Transverse colon (tissue), 4 donors: ENCODE results near the gene TMEM164. TPM values are rescaled to one million over a fixed set of nuclear protein-coding genes. Genes with fewer than 3 reads are reported as not detected.
"Not testable (repeated sequence)": the region's sequence is repeated elsewhere in the genome, so short reads cannot be mapped to it uniquely, and the experiment has no call there.

Experiments
- DNase-seq: peaks from one replicate; pipeline ENCODE4 v3.0.0-alpha.2; 2019
- H3K27ac ChIP-seq, 4 donors: fragments of 200-600 bp; sonication (generic); 2 replicates each; pipeline ENCODE4 v1.5.1; 2016 to 2018; ENCODE audit warnings: inconsistent platforms in 4 of 4
- H3K27me3 ChIP-seq: fragments of 200-600 bp; sonication (generic); 2 replicates; pipeline ENCODE4 v1.5.1; 2017; ENCODE audit warnings: inconsistent platforms
- H3K36me3 ChIP-seq, 4 donors: fragments of 200-600 bp; sonication (generic); 2 replicates each; pipeline ENCODE4 v1.5.1; 2017 to 2019; ENCODE audit warnings: inconsistent platforms in 4 of 4
- H3K4me1 ChIP-seq, 4 donors: fragments of 200-600 bp; sonication (generic); 2 replicates each; pipeline ENCODE4 v1.5.1; 2017 to 2020; ENCODE audit warnings: inconsistent platforms in 4 of 4
- H3K4me3 ChIP-seq, 4 donors: fragments of 200-600 bp; sonication (generic); 1 replicate in 1 of 4; 2 replicates in 3 of 4; pipeline versions ENCODE4 v1.5.1 to v1.6.1; 2017 to 2019; ENCODE audit warnings: inconsistent platforms in 4 of 4
- H3K9me3 ChIP-seq, 2 donors: fragments of 200-600 bp; sonication (generic); 2 replicates each; pipeline ENCODE4 v1.5.1; 2017 to 2019; ENCODE audit warnings: inconsistent platforms in 2 of 2
- EP300 ChIP-seq: sonication (generic); formaldehyde crosslinking; IDR thresholded peaks from one replicate; pipeline ENCODE4 v1.6.1; 2017; ENCODE audit warnings: antibody characterized with exemption, low read depth
- POLR2A ChIP-seq: fragments of 450-650 bp; IDR thresholded peaks from one replicate; pipeline ENCODE4 v1.6.1; 2016; ENCODE audit warnings: antibody characterized with exemption, mild to moderate bottlenecking, moderate library complexity
- POLR2AphosphoS5 ChIP-seq, 3 donors: sonication (generic); formaldehyde crosslinking; IDR thresholded peaks; one replicate each; pipeline ENCODE4 v1.6.1; 2016; ENCODE audit warnings: antibody characterized with exemption in 3 of 3
- WGBS, 2 donors: methylation state at CpG; one replicate each; pipeline ENCODE4 v1.1.5; 2018; ENCODE audit warnings: low coverage in 1 of 2; 5-methylcytosine and 5-hydroxymethylcytosine counted together
- in situ Hi-C, 4 donors: fragments of 200-750 bp; cut with MboI; loops; one replicate each; pipeline versions ENCODE4 v1.15.0 to v1.15.1; 2017; ENCODE audit warnings: low sequenced_read_pairs in 3 of 4, low pct_ligation_motif_present in 1 of 4, low pct_unique_long_range_greater_than_20kb in 1 of 4
- intact Hi-C: fragments of 100-400 bp; cut with DNase I; formaldehyde crosslinking; loops from one replicate; pipeline ENCODE4 v1.15.1; 2023; ENCODE audit warnings: low total_unique reads
- total RNA-seq, 4 donors: library from RNA; depleted of rRNA; stranded (reverse); fragments of >200 nt; gene quantifications; one replicate each; pipeline ENCODE4 v1.1.0, GENCODE V29; 2016
- TF ChIP-seq, protein P1 (sequence below), 5 experiments: fragments of 200-600 bp in 3 of 5; fragments of 450-650 bp in 2 of 5; sonication (generic) in 3 of 5; IDR thresholded peaks; 1 replicate in 2 of 5; 2 replicates in 3 of 5; pipeline ENCODE4 v1.5.1; 2016 to 2017; ENCODE audit warnings: antibody characterized with exemption in 5 of 5, inconsistent platforms in 3 of 5, mild to moderate bottlenecking in 2 of 5, moderate library complexity in 1 of 5

The TMEM164 gene
- total RNA-seq, 4 donors from 2014 or later, result 19.5 to 112 (median 91.3) TPM

DNA sequence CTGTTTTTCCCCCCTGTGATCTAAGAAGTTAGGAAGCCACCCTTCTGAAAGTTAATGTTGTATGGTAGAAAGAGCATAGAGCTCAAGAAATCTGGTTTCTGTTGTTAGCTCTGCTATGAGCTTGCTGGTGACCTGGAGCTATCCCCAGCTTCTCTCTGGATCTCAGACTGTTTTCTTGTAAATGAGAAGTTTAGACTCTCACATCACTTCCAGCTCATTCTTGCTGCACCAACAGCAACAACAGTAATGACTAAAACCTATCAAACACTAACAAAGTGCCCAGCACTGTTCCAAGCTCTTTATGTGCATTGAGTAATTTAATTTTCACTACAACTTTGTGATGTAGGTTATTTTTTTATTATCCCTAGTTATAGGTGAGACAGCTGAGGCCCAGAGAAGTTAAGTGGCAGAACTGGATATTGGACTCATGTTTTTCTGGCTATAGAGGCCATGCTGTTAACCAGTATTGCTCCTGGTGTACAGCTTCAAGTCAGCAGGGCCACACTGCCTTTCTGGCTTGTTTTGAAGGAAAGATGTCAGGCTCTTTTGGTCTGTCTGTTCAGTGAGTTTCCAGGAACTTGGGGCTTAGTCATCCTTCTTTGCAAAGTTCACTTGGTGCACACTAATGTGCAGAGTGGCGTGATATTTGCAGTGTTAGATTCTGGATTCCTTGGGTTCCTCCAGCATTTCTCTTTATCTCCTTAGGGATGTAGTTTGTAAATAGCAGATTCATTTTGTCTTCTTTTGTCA, 27.8 kb upstream of the TMEM164 start:
- Histone ChIP-seq H3K4me3 (no peak overlapping the region), H3K4me1 (no peaks in the 10 kb centered on the region), H3K36me3 (no peaks in the 10 kb centered on the region), H3K27me3 (no peaks in the 10 kb centered on the region), H3K9me3 (no peaks in the 10 kb centered on the region), H3K27ac (no peak overlapping the region)
- intact Hi-C loops, result no loop called here
- no peak for DNase-seq
- WGBS, 2 donors, result 63% methylated on average over 1 of the region's 1 CpG; no CpG with 5 or more reads in 1 of the 2 donors
- TF ChIP-seq POLR2A, result no peak
- TF ChIP-seq POLR2AphosphoS5 (IDR thresholded peaks at IDR 0.05), result no peak
- in situ Hi-C loops, result no loop called here

DNA sequence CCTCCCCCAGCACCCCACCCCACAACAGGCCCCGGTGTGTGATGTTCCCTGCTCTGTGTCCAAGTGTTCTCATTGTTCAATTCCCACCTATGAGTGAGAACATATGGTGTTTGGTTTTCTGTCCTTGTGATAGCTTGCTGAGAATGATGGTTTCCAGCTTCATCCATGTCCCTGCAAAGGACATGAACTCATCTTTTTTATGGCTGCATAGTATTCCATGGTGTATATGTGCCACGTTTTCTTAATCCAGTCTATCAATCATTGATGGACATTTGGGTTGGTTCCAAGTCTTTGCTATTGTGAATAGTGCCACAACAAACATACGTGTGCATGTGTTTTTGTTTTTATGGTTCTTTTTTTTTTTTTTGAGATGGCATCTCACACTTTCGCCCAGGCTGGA, 17.7 kb upstream of the TMEM164 start:
- H3K36me3 ChIP-seq, H3K4me3 ChIP-seq, DNase-seq, intact Hi-C loops, H3K27me3 ChIP-seq, H3K9me3 ChIP-seq, in situ Hi-C loops, H3K4me1 ChIP-seq, H3K27ac ChIP-seq: not testable (repeated sequence)
- 67% methylated on average over 4 of the region's 4 CpGs; no CpG with 5 or more reads in 1 of the 2 donors for WGBS, 2 donors

DNA sequence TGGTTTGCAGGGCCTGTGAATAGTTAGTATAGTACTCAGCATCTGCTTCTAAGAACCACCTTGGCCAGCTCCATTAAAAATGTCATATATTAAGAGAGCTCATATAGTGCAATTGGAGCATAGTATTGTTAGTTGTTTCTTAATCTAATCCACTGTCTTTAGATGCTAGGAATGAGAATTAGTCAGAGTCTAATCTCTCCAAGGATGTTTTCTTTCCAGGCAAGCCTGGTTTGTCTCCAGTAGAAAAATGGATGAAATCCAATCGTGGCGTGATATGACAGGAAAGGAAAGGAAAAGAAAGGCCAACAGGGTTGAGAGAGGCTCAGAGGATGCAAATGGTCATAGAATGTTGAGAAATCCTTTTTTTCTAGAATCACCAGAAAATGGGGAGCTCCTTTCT, 15.0 kb upstream of the TMEM164 start:
- intact Hi-C loops, result no loop called here
- H3K36me3 ChIP-seq, result no peaks in the 10 kb centered on the region
- no peaks in the 10 kb centered on the region for H3K9me3 ChIP-seq
- no peaks in the 10 kb centered on the region for H3K4me1 ChIP-seq
- DNase-seq, result no peak
- no peak overlapping the region for H3K4me3 ChIP-seq
- WGBS, 2 donors, result 69% methylated on average over 2 of the region's 2 CpGs; no CpG with 5 or more reads in 1 of the 2 donors
- in situ Hi-C loops, result no loop called here
- H3K27ac ChIP-seq, result no peak overlapping the region
- H3K27me3 ChIP-seq, result no peaks in the 10 kb centered on the region
- TF ChIP-seq, protein P1, sequence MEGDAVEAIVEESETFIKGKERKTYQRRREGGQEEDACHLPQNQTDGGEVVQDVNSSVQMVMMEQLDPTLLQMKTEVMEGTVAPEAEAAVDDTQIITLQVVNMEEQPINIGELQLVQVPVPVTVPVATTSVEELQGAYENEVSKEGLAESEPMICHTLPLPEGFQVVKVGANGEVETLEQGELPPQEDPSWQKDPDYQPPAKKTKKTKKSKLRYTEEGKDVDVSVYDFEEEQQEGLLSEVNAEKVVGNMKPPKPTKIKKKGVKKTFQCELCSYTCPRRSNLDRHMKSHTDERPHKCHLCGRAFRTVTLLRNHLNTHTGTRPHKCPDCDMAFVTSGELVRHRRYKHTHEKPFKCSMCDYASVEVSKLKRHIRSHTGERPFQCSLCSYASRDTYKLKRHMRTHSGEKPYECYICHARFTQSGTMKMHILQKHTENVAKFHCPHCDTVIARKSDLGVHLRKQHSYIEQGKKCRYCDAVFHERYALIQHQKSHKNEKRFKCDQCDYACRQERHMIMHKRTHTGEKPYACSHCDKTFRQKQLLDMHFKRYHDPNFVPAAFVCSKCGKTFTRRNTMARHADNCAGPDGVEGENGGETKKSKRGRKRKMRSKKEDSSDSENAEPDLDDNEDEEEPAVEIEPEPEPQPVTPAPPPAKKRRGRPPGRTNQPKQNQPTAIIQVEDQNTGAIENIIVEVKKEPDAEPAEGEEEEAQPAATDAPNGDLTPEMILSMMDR (IDR thresholded peaks at IDR 0.05), result no peak
- TF ChIP-seq EP300 (no peak), POLR2A (no peak), POLR2AphosphoS5 (IDR thresholded peaks at IDR 0.05) (no peak)

DNA sequence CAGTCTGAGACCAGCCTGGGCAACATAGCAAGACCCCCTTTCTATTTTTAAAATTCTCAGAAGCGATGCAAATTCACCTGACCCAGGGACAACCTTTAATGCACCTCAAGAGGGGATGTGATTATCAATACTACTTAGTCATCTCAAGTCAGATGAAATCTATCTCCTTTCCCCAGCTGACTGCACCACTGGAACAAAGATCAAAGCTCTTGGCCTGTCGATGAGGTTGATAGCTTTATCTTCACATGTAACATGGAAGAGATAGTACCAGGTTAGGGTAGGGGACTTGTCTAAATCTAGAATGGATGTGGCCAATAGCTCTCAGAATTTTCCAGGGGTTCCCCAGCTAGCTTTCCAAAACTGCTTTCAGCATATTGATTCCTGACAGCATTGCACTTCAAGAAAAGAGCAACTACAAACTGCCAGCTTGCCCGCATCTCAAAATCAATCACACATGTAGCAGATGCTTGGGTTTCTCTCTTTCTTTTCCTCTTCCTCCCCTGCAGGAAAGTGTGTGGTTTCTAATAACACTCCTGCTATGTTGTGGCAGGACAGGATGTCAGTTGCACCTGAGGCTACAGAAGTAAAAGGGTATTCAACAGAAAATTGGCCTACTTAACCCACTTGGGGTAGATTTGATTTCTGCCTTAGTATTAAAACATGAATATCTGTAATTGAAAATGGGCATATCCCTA, 12.2 kb upstream of the TMEM164 start:
- no peak overlapping the region for H3K27ac ChIP-seq
- TF ChIP-seq POLR2AphosphoS5 (IDR thresholded peaks at IDR 0.05), result no peak
- TF ChIP-seq, protein P1 (IDR thresholded peaks at IDR 0.05), result no peak
- no peak for TF ChIP-seq EP300
- no peak for TF ChIP-seq POLR2A
- no peaks in the 10 kb centered on the region for H3K27me3 ChIP-seq
- H3K4me1 ChIP-seq, result no peaks in the 10 kb centered on the region
- no peaks in the 10 kb centered on the region for H3K36me3 ChIP-seq
- intact Hi-C loops (no loop called here), in situ Hi-C loops (no loop called here)
- no peak overlapping the region for H3K4me3 ChIP-seq
- DNase-seq, result no peak
- H3K9me3 ChIP-seq, result no peaks in the 10 kb centered on the region
- 60 to 69% methylated on average over 1 to 3 of the region's 3 CpGs for WGBS, 2 donors

DNA sequence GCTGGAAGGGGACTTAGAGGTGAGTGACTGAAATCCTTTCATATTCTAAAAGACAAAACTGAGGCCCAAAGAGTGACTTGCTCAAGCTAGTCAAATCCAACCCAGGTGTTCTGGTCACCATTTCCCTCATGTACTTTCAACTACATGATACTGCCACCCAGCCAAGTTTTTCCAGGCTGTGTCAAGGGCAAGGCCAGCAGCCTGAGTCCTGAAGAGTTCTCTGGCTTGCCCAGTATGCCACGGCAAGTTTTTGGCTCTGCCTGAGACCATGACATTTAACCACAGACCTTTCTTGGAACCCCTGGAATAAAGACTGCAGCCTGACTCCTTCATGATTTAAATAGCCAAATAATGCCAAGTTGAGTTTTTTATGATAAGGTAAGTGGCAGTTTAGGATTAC, 10.7 kb upstream of the TMEM164 start:
- H3K27me3 ChIP-seq, result no peaks in the 10 kb centered on the region
- TF ChIP-seq EP300 (no peak), POLR2A (no peak), POLR2AphosphoS5 (IDR thresholded peaks at IDR 0.05) (no peak)
- TF ChIP-seq, protein P1 (IDR thresholded peaks at IDR 0.05), result no peak
- no peak overlapping the region for H3K27ac ChIP-seq
- WGBS, 2 donors, result 88% methylated on average over 1 of the region's 1 CpG; no CpG with 5 or more reads in 1 of the 2 donors
- H3K4me3 ChIP-seq, result no peak overlapping the region
- in situ Hi-C loops, result no loop called here
- no peaks in the 10 kb centered on the region for H3K36me3 ChIP-seq
- intact Hi-C loops, result no loop called here
- H3K9me3 ChIP-seq, result no peaks in the 10 kb centered on the region
- no peaks in the 10 kb centered on the region for H3K4me1 ChIP-seq
- no peak for DNase-seq
